Tibial nerve (tissue), 4 donors: Measurements from ENCODE around the gene ZNF669.

Experiments used
- EP300 ChIP-seq, 2 donors: sonication (generic); formaldehyde crosslinking; IDR thresholded peaks; one replicate each; pipeline ENCODE4 v1.6.1; 2017; ENCODE audit warnings: antibody characterized with exemption in 2 of 2, mild to moderate bottlenecking in 1 of 2
- TF ChIP-seq, protein P1 (sequence below), 5 experiments: fragments of 200-600 bp in 3 of 5; fragments of 450-650 bp in 2 of 5; sonication (generic) in 3 of 5; IDR thresholded peaks; one replicate each; pipeline ENCODE4 v1.5.1; 2016 to 2019; ENCODE audit warnings: antibody characterized with exemption in 5 of 5, mild to moderate bottlenecking in 3 of 5, moderate library complexity in 2 of 5

- TF ChIP-seq, protein P1, sequence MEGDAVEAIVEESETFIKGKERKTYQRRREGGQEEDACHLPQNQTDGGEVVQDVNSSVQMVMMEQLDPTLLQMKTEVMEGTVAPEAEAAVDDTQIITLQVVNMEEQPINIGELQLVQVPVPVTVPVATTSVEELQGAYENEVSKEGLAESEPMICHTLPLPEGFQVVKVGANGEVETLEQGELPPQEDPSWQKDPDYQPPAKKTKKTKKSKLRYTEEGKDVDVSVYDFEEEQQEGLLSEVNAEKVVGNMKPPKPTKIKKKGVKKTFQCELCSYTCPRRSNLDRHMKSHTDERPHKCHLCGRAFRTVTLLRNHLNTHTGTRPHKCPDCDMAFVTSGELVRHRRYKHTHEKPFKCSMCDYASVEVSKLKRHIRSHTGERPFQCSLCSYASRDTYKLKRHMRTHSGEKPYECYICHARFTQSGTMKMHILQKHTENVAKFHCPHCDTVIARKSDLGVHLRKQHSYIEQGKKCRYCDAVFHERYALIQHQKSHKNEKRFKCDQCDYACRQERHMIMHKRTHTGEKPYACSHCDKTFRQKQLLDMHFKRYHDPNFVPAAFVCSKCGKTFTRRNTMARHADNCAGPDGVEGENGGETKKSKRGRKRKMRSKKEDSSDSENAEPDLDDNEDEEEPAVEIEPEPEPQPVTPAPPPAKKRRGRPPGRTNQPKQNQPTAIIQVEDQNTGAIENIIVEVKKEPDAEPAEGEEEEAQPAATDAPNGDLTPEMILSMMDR (IDR thresholded peaks at IDR 0.05) = no peak
- no peak for TF ChIP-seq EP300 (IDR thresholded peaks at IDR 0.05)
These were observed 17.2 kb upstream of the ZNF669 start for GRCh38 chr1:247121382-247121781.
